ENCODE data around the gene AUTS2. TPM values are rescaled to one million over a fixed set of nuclear protein-coding genes. Genes with fewer than 3 reads are reported as not detected.

AUTS2 gene
- total RNA-seq, 4 donors from 2014 or later, result 29.8 to 114 (median 59.4) TPM

DNA sequence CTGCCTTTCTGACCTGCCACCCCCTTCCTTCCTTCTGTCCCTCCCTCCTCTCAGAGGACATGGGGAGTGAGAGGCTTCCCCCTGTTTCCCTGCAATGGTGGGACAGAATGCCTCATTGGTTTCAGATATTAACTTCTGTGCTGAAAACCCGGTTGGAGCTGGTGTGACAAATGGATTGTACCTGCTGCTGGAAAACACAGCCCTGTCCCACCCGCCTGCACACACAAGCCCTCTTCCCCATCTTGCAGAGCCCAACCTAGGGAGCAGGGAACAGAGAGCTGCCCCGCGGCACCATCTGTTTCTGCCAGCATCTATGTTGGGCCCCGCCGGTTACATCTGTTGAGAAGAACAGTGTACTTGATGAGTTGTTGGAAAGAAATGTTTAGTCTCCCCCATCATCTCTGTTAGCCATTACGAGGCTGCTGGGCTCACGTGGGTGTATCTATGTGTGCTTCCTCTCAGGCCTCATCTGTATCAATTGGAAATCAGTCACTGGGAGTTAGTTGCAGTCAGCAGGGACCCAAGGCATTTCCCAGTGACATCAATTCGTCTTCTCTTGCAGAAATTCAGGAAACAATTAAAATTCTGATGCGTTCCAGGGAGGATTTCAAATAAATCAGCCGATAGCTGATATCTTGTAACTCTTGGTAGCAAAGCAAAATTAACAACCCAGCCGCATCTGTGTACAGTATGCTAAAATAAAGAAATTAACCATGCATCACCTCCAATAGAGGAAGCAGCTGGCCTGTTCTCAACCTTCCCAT is 808.1 kb downstream of the AUTS2 start:
- in situ Hi-C loops (cut with MboI; ENCODE audit: low pct_ligation_motif_present in 1 of 4, low pct_unique_long_range_greater_than_20kb in 1 of 4, low sequenced_read_pairs in 3 of 4), result no loop called here
- H3K9me3 ChIP-seq, result no peaks in the 10 kb centered on the region
- no peak overlapping the region for H3K27ac ChIP-seq
- H3K36me3 ChIP-seq, result no peaks in the 10 kb centered on the region
- TF ChIP-seq EP300 (IDR thresholded peaks at IDR 0.05; ENCODE audit: low read depth) (no peak), POLR2A (IDR thresholded peaks at IDR 0.05) (no peak), CTCF (IDR thresholded peaks at IDR 0.05) (no peak), POLR2AphosphoS5 (IDR thresholded peaks at IDR 0.05) (no peak)
- intact Hi-C loops (cut with DNase I; ENCODE audit: low total_unique reads), result no loop called here
- H3K27me3 ChIP-seq, result no peaks in the 10 kb centered on the region
- 83 to 95% methylated on average over 4 to 12 of the region's 12 CpGs for WGBS, 2 donors (ENCODE audit: low coverage in 1 of 2)
- no peaks in the 10 kb centered on the region for H3K4me1 ChIP-seq
- no peak for DNase-seq
- H3K4me3 ChIP-seq, result no peak overlapping the region

DNA sequence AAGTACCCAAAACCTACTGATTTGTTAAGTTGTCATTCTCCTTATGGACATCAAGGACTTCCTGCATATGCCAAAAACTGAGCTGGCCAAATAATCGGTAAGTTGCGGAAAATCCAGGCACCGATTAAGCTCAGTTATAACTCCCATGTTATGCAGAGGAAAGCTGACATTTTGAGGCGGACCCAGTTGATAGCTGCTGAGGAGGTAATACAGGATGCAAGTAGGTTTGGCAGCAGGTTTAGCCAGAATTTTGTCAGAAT is 808.6 kb downstream of the AUTS2 start:
- intact Hi-C loops (cut with DNase I; ENCODE audit: low total_unique reads), result no loop called here
- 86% methylated on average over 4 of the region's 4 CpGs; no CpG with 5 or more reads in 1 of the 2 donors for WGBS, 2 donors (ENCODE audit: low coverage in 1 of 2)
- no peaks in the 10 kb centered on the region for H3K4me1 ChIP-seq
- in situ Hi-C loops (cut with MboI; ENCODE audit: low pct_ligation_motif_present in 1 of 4, low pct_unique_long_range_greater_than_20kb in 1 of 4, low sequenced_read_pairs in 3 of 4), result no loop called here
- no peak overlapping the region for H3K4me3 ChIP-seq
- H3K27me3 ChIP-seq, result no peaks in the 10 kb centered on the region
- TF ChIP-seq POLR2AphosphoS5 (IDR thresholded peaks at IDR 0.05), result no peak
- no peak for TF ChIP-seq EP300 (IDR thresholded peaks at IDR 0.05; ENCODE audit: low read depth)
- no peak for TF ChIP-seq POLR2A (IDR thresholded peaks at IDR 0.05)
- no peak for TF ChIP-seq CTCF (IDR thresholded peaks at IDR 0.05)
- no peaks in the 10 kb centered on the region for H3K9me3 ChIP-seq
- H3K36me3 ChIP-seq, result no peaks in the 10 kb centered on the region
- H3K27ac ChIP-seq, result no peak overlapping the region
- no peak for DNase-seq

GRCh38 chr7:70408477-70408876 is 810.2 kb downstream of the AUTS2 start:
- in situ Hi-C loops (cut with MboI; ENCODE audit: low pct_ligation_motif_present in 1 of 4, low pct_unique_long_range_greater_than_20kb in 1 of 4, low sequenced_read_pairs in 3 of 4), result no loop called here

DNA sequence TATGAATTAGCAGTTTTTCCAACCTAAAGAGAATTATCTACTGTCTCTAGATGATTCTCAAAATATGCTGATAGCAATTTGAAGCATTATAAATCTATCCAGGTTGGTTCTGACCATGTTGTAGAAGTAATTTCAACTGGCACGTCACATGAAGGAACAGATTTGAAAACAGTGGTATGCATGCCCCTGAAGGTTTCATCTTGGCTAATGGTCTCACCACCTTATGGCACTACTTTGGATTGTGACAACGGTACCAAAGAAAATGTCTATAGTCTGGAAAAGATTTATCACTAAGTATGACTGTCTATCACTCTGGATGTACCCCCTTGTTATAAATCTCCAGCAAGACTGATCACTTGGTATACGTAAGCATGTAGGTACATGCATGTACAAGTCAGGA is 810.6 kb downstream of the AUTS2 start:
- H3K36me3 ChIP-seq, result no peaks in the 10 kb centered on the region
- in situ Hi-C loops (cut with MboI; ENCODE audit: low pct_ligation_motif_present in 1 of 4, low pct_unique_long_range_greater_than_20kb in 1 of 4, low sequenced_read_pairs in 3 of 4), result no loop called here
- WGBS, 2 donors (ENCODE audit: low coverage in 1 of 2), result 93% methylated on average over 3 of the region's 3 CpGs
- H3K4me3 ChIP-seq, result no peak overlapping the region
- no peaks in the 10 kb centered on the region for H3K9me3 ChIP-seq
- TF ChIP-seq POLR2A (IDR thresholded peaks at IDR 0.05) (no peak), CTCF (IDR thresholded peaks at IDR 0.05) (no peak), POLR2AphosphoS5 (IDR thresholded peaks at IDR 0.05) (no peak), EP300 (IDR thresholded peaks at IDR 0.05; ENCODE audit: low read depth) (no peak)
- H3K27me3 ChIP-seq, result no peaks in the 10 kb centered on the region
- no peaks in the 10 kb centered on the region for H3K4me1 ChIP-seq
- intact Hi-C loops (cut with DNase I; ENCODE audit: low total_unique reads), result no loop called here
- no peak for DNase-seq
- no peak overlapping the region for H3K27ac ChIP-seq

More at GRCh38 chr7:70408477-70408876, 810.2 kb downstream of the AUTS2 start:
- DNase-seq, result no peak
- Histone ChIP-seq H3K27me3 (no peaks in the 10 kb centered on the region), H3K27ac (no peak overlapping the region), H3K36me3 (no peaks in the 10 kb centered on the region), H3K4me1 (no peaks in the 10 kb centered on the region), H3K9me3 (no peaks in the 10 kb centered on the region), H3K4me3 (no peak overlapping the region)
- intact Hi-C loops (cut with DNase I; ENCODE audit: low total_unique reads), result no loop called here
- TF ChIP-seq POLR2AphosphoS5 (IDR thresholded peaks at IDR 0.05) (no peak), POLR2A (IDR thresholded peaks at IDR 0.05) (no peak), CTCF (IDR thresholded peaks at IDR 0.05) (no peak), EP300 (IDR thresholded peaks at IDR 0.05; ENCODE audit: low read depth) (no peak)
- WGBS, 2 donors (ENCODE audit: low coverage in 1 of 2), result 73% methylated on average over 2 of the region's 2 CpGs; no CpG with 5 or more reads in 1 of the 2 donors
